HL-60/S4 treated with retinoic acid at 250 ng/mL for 4 days and 3 days (cell line): Measurements from ENCODE around the gene GATB.
"Not testable (repeated sequence)": the region's sequence is repeated elsewhere in the genome, so short reads cannot be mapped to it uniquely, and the experiment has no call there.

Source experiments
- in situ Hi-C: fragments of 300-500 bp; cut with MboI; formaldehyde crosslinking; loops from 2 replicates; pipeline ENCODE4 v1.7.0; 2022; ENCODE audit warnings: low sequenced_read_pairs

GATB gene

GRCh38 chr4:151785484-151786157, 24.8 kb upstream of the GATB start:
- in situ Hi-C loops = no loop called here

DNA sequence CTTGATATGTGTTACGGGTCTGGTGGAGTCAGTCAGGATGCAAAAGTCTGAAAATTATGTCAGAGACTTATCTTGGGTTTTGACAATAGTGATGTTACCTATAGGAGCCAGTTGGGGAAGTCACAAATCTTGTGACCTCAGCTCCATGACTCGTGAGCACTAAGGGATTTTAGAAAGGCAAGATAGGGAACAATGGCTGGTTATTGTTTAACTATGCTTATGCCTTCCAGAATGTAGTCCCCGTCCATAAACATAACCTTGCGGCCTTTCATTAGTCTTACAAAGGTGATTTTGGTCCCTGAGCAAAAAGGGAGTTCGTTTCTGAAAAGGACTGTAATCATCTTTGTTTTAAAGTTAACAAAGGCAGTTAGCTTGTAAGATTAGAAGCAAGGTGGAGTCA, 23.9 kb upstream of the GATB start:
- in situ Hi-C loops = no loop called here

DNA sequence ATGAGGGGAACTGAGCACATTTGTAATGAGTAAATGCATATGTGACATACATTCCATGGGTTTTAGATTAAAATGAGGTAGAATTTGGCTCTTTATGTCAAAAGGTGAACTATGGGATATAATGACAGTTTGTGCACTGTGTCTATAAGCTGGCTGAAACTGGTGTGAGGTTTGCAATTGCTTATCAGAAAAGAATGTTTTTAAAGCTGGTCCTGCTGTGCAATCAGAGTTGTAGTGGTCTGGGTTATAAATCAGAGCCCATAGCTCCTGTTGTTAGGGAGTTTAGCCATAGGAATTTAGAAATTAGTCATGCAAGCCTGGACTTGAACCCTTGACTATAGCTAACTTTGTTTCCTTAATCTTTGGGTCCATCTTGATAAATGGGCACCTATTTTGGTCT, 23.1 kb upstream of the GATB start:
- in situ Hi-C loops = no loop called here

DNA sequence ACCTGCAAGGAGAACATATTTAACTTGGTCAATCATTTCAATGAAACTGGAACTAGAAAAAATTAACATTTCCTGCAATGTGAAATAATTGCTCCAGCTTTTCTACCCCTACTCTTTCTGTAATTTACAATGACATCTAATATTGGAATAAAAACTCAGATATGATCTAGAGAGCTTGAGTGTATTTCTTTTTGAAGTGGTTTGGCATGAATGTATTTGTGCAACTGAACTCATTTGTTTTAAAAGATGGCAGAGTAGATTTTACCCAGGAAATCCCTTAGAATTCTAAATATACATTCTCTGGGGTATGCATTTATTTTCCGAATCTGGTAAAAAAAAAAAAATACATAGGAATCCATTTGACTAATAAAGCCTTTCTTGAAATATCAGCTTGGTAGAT, 21.5 kb upstream of the GATB start:
- in situ Hi-C loops = no loop called here

- in situ Hi-C loops = no loop called here
These were observed 20.2 kb upstream of the GATB start for GRCh38 chr4:151781026-151781425.

GRCh38 chr4:151777471-151777870, 16.7 kb upstream of the GATB start:
- in situ Hi-C loops = no loop called here

GRCh38 chr4:151774324-151774723, 13.5 kb upstream of the GATB start:
- in situ Hi-C loops = no loop called here

- in situ Hi-C loops = no loop called here
These were observed 11.5 kb upstream of the GATB start for GRCh38 chr4:151772274-151772673.

DNA sequence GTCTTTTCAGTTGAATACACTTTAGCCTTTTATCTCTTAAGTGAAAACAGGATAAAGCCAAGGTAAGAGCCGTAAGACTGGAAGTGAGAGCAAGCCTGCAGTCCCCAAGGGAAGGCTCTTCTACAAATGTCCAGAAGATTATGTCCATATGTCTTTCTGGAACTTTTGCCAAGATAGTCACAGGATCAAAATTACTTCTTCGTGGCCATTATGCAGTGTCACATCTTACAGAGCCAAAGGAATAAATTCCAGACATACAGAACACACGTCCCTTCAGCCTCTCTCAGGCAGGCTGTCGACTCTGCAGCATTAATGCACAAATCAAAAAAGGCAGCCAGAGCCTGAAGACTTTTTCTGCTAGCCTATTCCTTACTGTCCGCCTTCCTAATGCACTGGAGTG, 10.9 kb upstream of the GATB start:
- in situ Hi-C loops = no loop called here

- in situ Hi-C loops = no loop called here
These were observed 9.3 kb upstream of the GATB start for GRCh38 chr4:151770154-151770553.

DNA sequence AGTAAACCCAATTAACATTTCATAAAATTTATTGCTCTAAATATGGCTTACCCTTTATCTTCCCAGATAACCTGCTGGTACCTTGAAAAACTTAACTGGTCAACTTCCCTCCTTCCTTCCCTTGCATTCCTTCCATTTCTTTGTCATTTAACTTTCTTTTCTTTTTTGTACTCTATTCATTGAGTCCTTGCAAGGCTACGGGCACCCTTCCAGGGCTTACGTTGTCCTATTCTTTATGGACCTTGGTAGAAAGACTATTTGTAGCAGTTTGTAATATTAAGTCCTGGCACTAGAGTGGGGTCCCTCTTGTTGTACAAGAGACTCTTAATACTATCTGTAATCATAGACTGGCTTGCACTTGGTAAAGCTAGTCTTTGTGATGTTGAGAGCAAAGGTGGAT, 8.0 kb upstream of the GATB start:
- in situ Hi-C loops = no loop called here

GRCh38 chr4:151766691-151767090, 5.9 kb upstream of the GATB start:
- in situ Hi-C loops = no loop called here

- in situ Hi-C loops = no loop called here
These were observed 805 bp downstream of the GATB start for GRCh38 chr4:151760002-151760401.

GRCh38 chr4:151753056-151753455, 7.8 kb downstream of the GATB start:
- in situ Hi-C loops = no loop called here

- in situ Hi-C loops = no loop called here
These were observed 10.7 kb downstream of the GATB start for GRCh38 chr4:151750156-151750555.

- in situ Hi-C loops = no loop called here
These were observed 15.2 kb downstream of the GATB start for GRCh38 chr4:151745481-151746231.

DNA sequence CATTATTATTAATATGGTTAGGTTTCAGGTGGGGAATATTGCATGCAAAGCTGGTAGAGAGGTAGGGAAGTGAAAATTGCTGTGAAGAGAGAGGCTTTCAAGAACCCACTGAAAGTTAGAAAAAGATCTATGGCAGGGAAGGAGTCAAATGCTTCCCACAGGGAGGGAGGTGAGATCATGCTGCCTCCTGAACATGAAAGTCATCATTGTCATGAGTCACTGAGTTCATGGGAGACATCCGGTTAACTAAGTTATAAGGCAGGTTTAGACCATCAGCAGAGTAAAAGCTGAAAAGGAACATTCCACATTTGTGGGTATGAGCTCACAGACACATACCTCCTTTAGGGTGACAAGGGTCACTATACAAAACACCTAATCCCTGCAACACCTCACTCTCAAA, 16.2 kb downstream of the GATB start:
- in situ Hi-C loops = no loop called here

DNA sequence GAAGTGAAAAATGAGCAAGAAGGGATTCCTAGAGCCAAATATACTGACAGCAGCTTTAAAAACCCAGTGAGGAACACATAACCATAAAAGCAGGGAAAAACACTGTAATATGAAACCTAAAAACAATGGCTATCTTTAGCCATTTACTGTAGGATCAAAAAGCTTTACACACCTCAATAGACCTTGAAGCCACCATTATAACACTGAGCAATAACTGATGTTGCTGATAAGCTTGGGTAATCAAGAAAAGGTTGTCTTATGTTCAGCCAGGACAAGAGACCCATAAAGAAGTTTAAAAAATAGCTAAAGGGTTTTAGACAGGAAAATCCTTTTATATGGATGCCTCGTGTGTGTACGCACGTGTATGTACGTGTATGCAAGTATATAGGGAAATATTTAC, 16.9 kb downstream of the GATB start:
- in situ Hi-C loops = no loop called here

DNA sequence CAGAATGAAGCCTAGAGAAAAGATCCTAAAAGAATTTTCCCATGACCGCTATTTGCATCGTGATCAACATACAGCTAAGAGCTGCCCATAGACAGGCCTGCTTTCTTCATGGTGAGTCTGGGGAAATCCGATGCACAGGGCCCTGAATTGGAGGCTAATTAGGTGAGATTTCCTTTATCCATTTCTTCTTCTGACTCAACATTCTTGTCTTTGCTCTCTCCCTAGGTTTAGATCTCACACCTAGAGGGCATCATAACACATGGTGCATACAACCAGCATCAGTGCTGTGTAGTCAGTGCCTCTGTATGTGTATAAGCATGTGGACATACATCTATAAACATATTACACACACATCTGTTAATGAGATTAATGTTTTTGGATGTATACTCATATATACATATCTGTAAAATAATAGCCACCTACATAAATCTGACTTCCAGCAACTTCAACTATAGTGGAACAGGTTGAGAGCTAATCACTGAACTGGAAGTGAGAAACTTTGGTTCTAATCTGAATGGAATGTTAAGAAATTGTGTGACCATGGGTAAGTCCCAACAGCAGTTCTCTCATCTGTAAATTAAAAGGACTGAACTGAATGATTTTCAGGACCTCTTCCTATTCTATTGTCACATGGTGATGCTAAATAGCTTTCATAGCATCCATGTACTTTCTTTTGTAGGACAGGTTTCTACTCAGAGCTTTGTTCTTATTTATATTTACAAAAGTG, 17.5 kb downstream of the GATB start:
- in situ Hi-C loops = no loop called here

- in situ Hi-C loops = no loop called here
These were observed 21.9 kb downstream of the GATB start for GRCh38 chr4:151738720-151739517.

GRCh38 chr4:151736852-151737251, 24.0 kb downstream of the GATB start:
- in situ Hi-C loops = not testable (repeated sequence)
